ENCODE measurements around the gene ASAP2.
"Not testable (repeated sequence)": the region's sequence is repeated elsewhere in the genome, so short reads cannot be mapped to it uniquely, and the experiment has no call there.

ASAP2 gene

GRCh38 chr2:9251154-9252001 lies 44.8 kb downstream of the ASAP2 start:
- DNase-seq (ENCODE audit: low spot score), result no peak

- no peak for DNase-seq (ENCODE audit: low spot score)
Observed at GRCh38 chr2:9252002-9252357, 45.4 kb downstream of the ASAP2 start.

- no peak for DNase-seq (ENCODE audit: low spot score)
Observed at GRCh38 chr2:9255416-9255815, 48.8 kb downstream of the ASAP2 start.

GRCh38 chr2:9256147-9256546 lies 49.5 kb downstream of the ASAP2 start:
- DNase-seq (ENCODE audit: low spot score), result no peak

- no peak for DNase-seq (ENCODE audit: low spot score)
Observed at GRCh38 chr2:9256570-9257043, 50.0 kb downstream of the ASAP2 start.

- no peak for DNase-seq (ENCODE audit: low spot score)
Observed at GRCh38 chr2:9258501-9258900, 51.9 kb downstream of the ASAP2 start.

GRCh38 chr2:9258953-9259399 lies 52.4 kb downstream of the ASAP2 start:
- DNase-seq (ENCODE audit: low spot score), result no peak

- peak; percentile 44 for DNase-seq (ENCODE audit: low spot score)
Observed at GRCh38 chr2:9260464-9260918, 53.9 kb downstream of the ASAP2 start.

- peak; percentile 51 for DNase-seq (ENCODE audit: low spot score)
Observed at GRCh38 chr2:9261231-9261883, 54.7 kb downstream of the ASAP2 start.

GRCh38 chr2:9262671-9263171 lies 56.1 kb downstream of the ASAP2 start:
- no peak for DNase-seq (ENCODE audit: low spot score)

- no peak for DNase-seq (ENCODE audit: low spot score)
Observed at GRCh38 chr2:9263428-9263827, 56.8 kb downstream of the ASAP2 start.

- no peak for DNase-seq (ENCODE audit: low spot score)
Observed at GRCh38 chr2:9264301-9264700, 57.7 kb downstream of the ASAP2 start.

GRCh38 chr2:9266711-9267110 lies 60.1 kb downstream of the ASAP2 start:
- DNase-seq (ENCODE audit: low spot score), result no peak

- not testable (repeated sequence) for DNase-seq (ENCODE audit: low spot score)
Observed at GRCh38 chr2:9267286-9267685, 60.7 kb downstream of the ASAP2 start.

- DNase-seq (ENCODE audit: low spot score), result no peak
Observed at GRCh38 chr2:9268301-9269080, 61.9 kb downstream of the ASAP2 start.

GRCh38 chr2:9269295-9269694 lies 62.7 kb downstream of the ASAP2 start:
- DNase-seq (ENCODE audit: low spot score), result no peak

GRCh38 chr2:9269695-9270360 lies 63.2 kb downstream of the ASAP2 start:
- DNase-seq (ENCODE audit: low spot score), result no peak

- no peak for DNase-seq (ENCODE audit: low spot score)
Observed at GRCh38 chr2:9271091-9271490, 64.5 kb downstream of the ASAP2 start.

GRCh38 chr2:9271691-9272090 lies 65.1 kb downstream of the ASAP2 start:
- no peak for DNase-seq (ENCODE audit: low spot score)

GRCh38 chr2:9273486-9274130 lies 67.0 kb downstream of the ASAP2 start:
- no peak for DNase-seq (ENCODE audit: low spot score)

GRCh38 chr2:9274701-9275343 lies 68.2 kb downstream of the ASAP2 start:
- DNase-seq (ENCODE audit: low spot score), result no peak

Measured in HuH-7 (cell line).